Measurements from ENCODE around the gene MCAM. TPM values are rescaled to one million over a fixed set of nuclear protein-coding genes. Genes with fewer than 3 reads are reported as not detected.

The MCAM gene
- total RNA-seq, 1 experiment from 2014 or later = 365 TPM

GRCh38 chr11:119332111-119332765, 15.3 kb upstream of the MCAM start:
- DNase-seq (ENCODE audit: low read depth) = no peak

- DNase-seq (ENCODE audit: low read depth) = no peak
Observed at GRCh38 chr11:119330237-119330636, 13.3 kb upstream of the MCAM start.

GRCh38 chr11:119329320-119329719, 12.4 kb upstream of the MCAM start:
- DNase-seq (ENCODE audit: low read depth) = no peak

- DNase-seq (ENCODE audit: low read depth) = no peak
Observed at GRCh38 chr11:119324189-119324588, 7.3 kb upstream of the MCAM start.

GRCh38 chr11:119323532-119324033, 6.7 kb upstream of the MCAM start:
- DNase-seq (ENCODE audit: low read depth) = peak; percentile 71

GRCh38 chr11:119322921-119323531, 6.1 kb upstream of the MCAM start:
- no peak for DNase-seq (ENCODE audit: low read depth)

- DNase-seq (ENCODE audit: low read depth) = no peak
Observed at GRCh38 chr11:119322360-119322739, 5.4 kb upstream of the MCAM start.

GRCh38 chr11:119320776-119321524, 4.0 kb upstream of the MCAM start:
- peak; percentile 65 for DNase-seq (ENCODE audit: low read depth)

GRCh38 chr11:119320240-119320775, 3.4 kb upstream of the MCAM start:
- no peak for DNase-seq (ENCODE audit: low read depth)

GRCh38 chr11:119319700-119320239, 2.8 kb upstream of the MCAM start:
- DNase-seq (ENCODE audit: low read depth) = no peak

- DNase-seq (ENCODE audit: low read depth) = no peak
Observed at GRCh38 chr11:119319136-119319699, 2.3 kb upstream of the MCAM start.

- peak; percentile 94 for DNase-seq (ENCODE audit: low read depth)
Observed at GRCh38 chr11:119318240-119319135, 1.6 kb upstream of the MCAM start.

- DNase-seq (ENCODE audit: low read depth) = no peak
Observed at GRCh38 chr11:119317592-119318239, 786 bp upstream of the MCAM start.

- DNase-seq (ENCODE audit: low read depth) = peak; percentile 45
Observed at GRCh38 chr11:119316016-119316728, 758 bp downstream of the MCAM start.

- peak; percentile 73 for DNase-seq (ENCODE audit: low read depth)
Observed at GRCh38 chr11:119315131-119316015, 1.6 kb downstream of the MCAM start.

GRCh38 chr11:119314726-119315125, 2.2 kb downstream of the MCAM start:
- no peak for DNase-seq (ENCODE audit: low read depth)

- no peak for DNase-seq (ENCODE audit: low read depth)
Observed at GRCh38 chr11:119310682-119311052, 6.3 kb downstream of the MCAM start.

All from HT1080 (cell line).